ENCODE measurements around the gene TIE1. TPM values are rescaled to one million over a fixed set of nuclear protein-coding genes. Genes with fewer than 3 reads are reported as not detected.

The TIE1 gene
- total RNA-seq, 1 experiment from 2014 or later, result not detected

Other genes with a start within 250 kb of the TIE1 start
- gene EBNA1BP2, start 128.7 kb upstream of the TIE1 start, total RNA-seq (2014; rRNA removed; shearing (Covaris generic)), result 152 and 154 TPM in 2 replicates
- gene CFAP57, start 128.7 kb upstream of the TIE1 start, total RNA-seq (2014; rRNA removed; shearing (Covaris generic)), result 0.46 and 0.69 TPM in 2 replicates
- gene TMEM125, start 31.0 kb upstream of the TIE1 start, total RNA-seq (2014; rRNA removed; shearing (Covaris generic)), result not detected in 2 replicates
- gene C1orf210, start 15.4 kb upstream of the TIE1 start, total RNA-seq (2014; rRNA removed; shearing (Covaris generic)), result 0.12 TPM in 1 of 2 replicates, not detected in the other
- not detected in 2 replicates for gene MPL, start 36.8 kb downstream of the TIE1 start, total RNA-seq (2014; rRNA removed; shearing (Covaris generic))
- gene CDC20, start 58.0 kb downstream of the TIE1 start, total RNA-seq (2014; rRNA removed; shearing (Covaris generic)), result 81.9 and 84.7 TPM in 2 replicates
- gene ELOVL1, start 67.0 kb downstream of the TIE1 start, total RNA-seq (2014; rRNA removed; shearing (Covaris generic)), result 68.9 and 69.5 TPM in 2 replicates
- gene MED8, start 88.8 kb downstream of the TIE1 start, total RNA-seq (2014; rRNA removed; shearing (Covaris generic)), result 48.2 and 50.4 TPM in 2 replicates
- gene SZT2, start 88.9 kb downstream of the TIE1 start, total RNA-seq (2014; rRNA removed; shearing (Covaris generic)), result 13.8 and 16.2 TPM in 2 replicates
- gene HYI, start 152.9 kb downstream of the TIE1 start, total RNA-seq (2014; rRNA removed; shearing (Covaris generic)), result 15.1 and 18.0 TPM in 2 replicates
- gene PTPRF, start 229.9 kb downstream of the TIE1 start, total RNA-seq (2014; rRNA removed; shearing (Covaris generic)), result 30.8 and 32.0 TPM in 2 replicates